ENCODE measurements around the gene TBCC. TPM values are rescaled to one million over a fixed set of nuclear protein-coding genes. Genes with fewer than 3 reads are reported as not detected.

The TBCC gene
- total and polyA plus RNA-seq, 2 of the 13 experiments (the other 11 are each of a cell fraction or from before 2014, with no cell fraction given): 14.8 to 36.1 TPM

DNA sequence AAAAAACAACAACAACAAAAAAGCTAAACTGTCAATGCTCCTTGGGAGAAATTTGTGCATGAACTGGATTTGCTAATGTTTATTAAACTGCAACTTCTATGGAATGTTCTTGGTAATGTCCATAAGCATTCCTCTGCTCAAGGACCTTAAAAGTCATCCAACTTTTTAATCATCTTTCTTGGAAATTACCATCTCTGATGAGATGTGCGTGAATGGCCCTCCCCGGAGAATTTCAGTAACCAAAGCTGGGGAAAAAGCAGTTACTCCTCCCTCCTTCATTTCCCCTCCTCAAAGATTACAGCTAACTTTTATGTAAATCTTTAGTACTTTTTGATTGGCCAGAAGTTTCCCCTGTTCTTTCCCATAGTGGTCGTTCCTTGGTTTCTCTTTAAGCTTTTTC is 5.2 kb downstream of the TBCC start:
- H3K27ac ChIP-seq (ENCODE audit: extremely low read length, insufficient read depth, low read length): no peak overlapping the region
- peaks cover 14% of the 10 kb centered on the region; the same call in 1 of the 2 replicates for H4K20me1 ChIP-seq (ENCODE audit: insufficient read depth, low read length)
- ChIA-PET POLR2A (interaction anchor here (1.2 to 1.8 kb wide), 2 partner anchors 42 to 150 kb away, joined by 3 to 4 read pairs; a partner anchor contains a TSS), CTCF (ENCODE audit: low intra/inter-chr PET ratio, low total read pairs) (no interaction called here)
- FAIRE-seq (no peak), DNase-seq (ENCODE audit: low spot score) (no peak), ATAC-seq (no peak)
- no peak overlapping the region for H2AFZ ChIP-seq (ENCODE audit: low read length)
- H3K4me1 ChIP-seq (ENCODE audit: insufficient read depth, low read length): peaks cover 28% of the 10 kb centered on the region
- intact Hi-C loops (cut with micrococcal nuclease; ENCODE audit: unreplicated experiment): loop anchor here (1.0 to 10.0 kb wide), 2 partner anchors 36 to 176 kb away; partner anchors contain the start of gene UBR2
- 0 out of 2 replicates have a peak overlapping the region, but pooled peaks have one; percentile 15 for H3K4me2 ChIP-seq (ENCODE audit: low read depth, low read length)
- no TSS peak for BruUV-seq (replicated peaks)
- H3K36me3 ChIP-seq (replicated peaks in 1 of 2; ENCODE audit: control insufficient read depth in 1 of 2, insufficient read depth in 2 of 2, low read length in 2 of 2): no peaks in the 10 kb centered on the region
- H3K4me3 ChIP-seq (replicated peaks in 1 of 3; ENCODE audit: insufficient read depth in 1 of 3, low read depth in 2 of 3, low read length in 3 of 3): no peak overlapping the region
- in situ Hi-C loops (cut with HindIII; ENCODE audit: extremely low pct_ligation_motif_present, low pct_unique_long_range_greater_than_20kb): no loop called here
- H3K9ac ChIP-seq (ENCODE audit: insufficient read depth, low read depth, low read length): no peak overlapping the region
- WGBS (ENCODE audit: low lambda C conversion rate): 30% methylated on average over 3 of the region's 3 CpGs
- H3K27me3 ChIP-seq (ENCODE audit: control insufficient read depth in 1 of 2, insufficient read depth in 2 of 2, low read length in 2 of 2): peaks cover 0 to 6% of the 10 kb centered on the region in 2 experiments; a peak in 2 of 5 replicates
- TF ChIP-seq ZNF567 (CRISPR knock-in tag; IDR thresholded peaks at IDR 0.05; ENCODE audit: borderline replicate concordance) (no peak), NBN (conservative IDR thresholded peaks at IDR 0.05) (no peak), ZNF331 (CRISPR knock-in tag; IDR thresholded peaks at IDR 0.05) (no peak), ZNF260 (CRISPR knock-in tag; IDR thresholded peaks at IDR 0.05; ENCODE audit: borderline replicate concordance, low read depth) (no peak), ZNF775 (CRISPR knock-in tag; IDR thresholded peaks at IDR 0.05; ENCODE audit: borderline replicate concordance) (no peak), ATF1 (CRISPR knock-in tag; IDR thresholded peaks at IDR 0.05) (no peak), PCBP1 (IDR thresholded peaks at IDR 0.05; ENCODE audit: borderline replicate concordance, low read depth, low read length) (no peak), ZNF468 (CRISPR knock-in tag; IDR thresholded peaks at IDR 0.05) (no peak), ATF4 (CRISPR knock-in tag; IDR thresholded peaks at IDR 0.05) (no peak)
- TF ChIP-seq, protein P1, sequence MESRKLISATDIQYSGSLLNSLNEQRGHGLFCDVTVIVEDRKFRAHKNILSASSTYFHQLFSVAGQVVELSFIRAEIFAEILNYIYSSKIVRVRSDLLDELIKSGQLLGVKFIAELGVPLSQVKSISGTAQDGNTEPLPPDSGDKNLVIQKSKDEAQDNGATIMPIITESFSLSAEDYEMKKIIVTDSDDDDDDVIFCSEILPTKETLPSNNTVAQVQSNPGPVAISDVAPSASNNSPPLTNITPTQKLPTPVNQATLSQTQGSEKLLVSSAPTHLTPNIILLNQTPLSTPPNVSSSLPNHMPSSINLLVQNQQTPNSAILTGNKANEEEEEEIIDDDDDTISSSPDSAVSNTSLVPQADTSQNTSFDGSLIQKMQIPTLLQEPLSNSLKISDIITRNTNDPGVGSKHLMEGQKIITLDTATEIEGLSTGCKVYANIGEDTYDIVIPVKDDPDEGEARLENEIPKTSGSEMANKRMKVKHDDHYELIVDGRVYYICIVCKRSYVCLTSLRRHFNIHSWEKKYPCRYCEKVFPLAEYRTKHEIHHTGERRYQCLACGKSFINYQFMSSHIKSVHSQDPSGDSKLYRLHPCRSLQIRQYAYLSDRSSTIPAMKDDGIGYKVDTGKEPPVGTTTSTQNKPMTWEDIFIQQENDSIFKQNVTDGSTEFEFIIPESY (CRISPR knock-in tag; IDR thresholded peaks at IDR 0.05): no peak
- TF ChIP-seq, protein P2, sequence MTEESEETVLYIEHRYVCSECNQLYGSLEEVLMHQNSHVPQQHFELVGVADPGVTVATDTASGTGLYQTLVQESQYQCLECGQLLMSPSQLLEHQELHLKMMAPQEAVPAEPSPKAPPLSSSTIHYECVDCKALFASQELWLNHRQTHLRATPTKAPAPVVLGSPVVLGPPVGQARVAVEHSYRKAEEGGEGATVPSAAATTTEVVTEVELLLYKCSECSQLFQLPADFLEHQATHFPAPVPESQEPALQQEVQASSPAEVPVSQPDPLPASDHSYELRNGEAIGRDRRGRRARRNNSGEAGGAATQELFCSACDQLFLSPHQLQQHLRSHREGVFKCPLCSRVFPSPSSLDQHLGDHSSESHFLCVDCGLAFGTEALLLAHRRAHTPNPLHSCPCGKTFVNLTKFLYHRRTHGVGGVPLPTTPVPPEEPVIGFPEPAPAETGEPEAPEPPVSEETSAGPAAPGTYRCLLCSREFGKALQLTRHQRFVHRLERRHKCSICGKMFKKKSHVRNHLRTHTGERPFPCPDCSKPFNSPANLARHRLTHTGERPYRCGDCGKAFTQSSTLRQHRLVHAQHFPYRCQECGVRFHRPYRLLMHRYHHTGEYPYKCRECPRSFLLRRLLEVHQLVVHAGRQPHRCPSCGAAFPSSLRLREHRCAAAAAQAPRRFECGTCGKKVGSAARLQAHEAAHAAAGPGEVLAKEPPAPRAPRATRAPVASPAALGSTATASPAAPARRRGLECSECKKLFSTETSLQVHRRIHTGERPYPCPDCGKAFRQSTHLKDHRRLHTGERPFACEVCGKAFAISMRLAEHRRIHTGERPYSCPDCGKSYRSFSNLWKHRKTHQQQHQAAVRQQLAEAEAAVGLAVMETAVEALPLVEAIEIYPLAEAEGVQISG (CRISPR knock-in tag; IDR thresholded peaks at IDR 0.05): no peak
- H3K79me2 ChIP-seq (ENCODE audit: insufficient read depth, low read length): peaks cover 20% of the 10 kb centered on the region
- H3K9me3 ChIP-seq (ENCODE audit: low read length): no peaks in the 10 kb centered on the region
